Measurements from ENCODE around the gene ZNF132.
A peak's percentile ranks its signal among the peaks of the same experiment; 100 is the strongest.

The ZNF132 gene

GRCh38 chr19:58466760-58467589, 27.0 kb upstream of the ZNF132 start, which contains the start of gene ZNF324:
ZNF324 (plus strand) TSS chr19:58467080; CDS start chr19:58469186, 2,106 bp downstream.
- H3K4me3 ChIP-seq (ENCODE audit: low read length): peak within 1 kb of the TSS; percentile 73
- TF ChIP-seq CTCF (conservative IDR thresholded peaks at IDR 0.05; ENCODE audit: low read length): no peak
- peak; percentile 93 for DNase-seq (ENCODE audit: low read depth)

- no peak for TF ChIP-seq CTCF (conservative IDR thresholded peaks at IDR 0.05; ENCODE audit: low read length)
- no peak for DNase-seq (ENCODE audit: low read depth)
- H3K4me3 ChIP-seq (ENCODE audit: low read length): peak overlapping the region; percentile 73
Observed at GRCh38 chr19:58466089-58466759, 26.3 kb upstream of the ZNF132 start.

DNA sequence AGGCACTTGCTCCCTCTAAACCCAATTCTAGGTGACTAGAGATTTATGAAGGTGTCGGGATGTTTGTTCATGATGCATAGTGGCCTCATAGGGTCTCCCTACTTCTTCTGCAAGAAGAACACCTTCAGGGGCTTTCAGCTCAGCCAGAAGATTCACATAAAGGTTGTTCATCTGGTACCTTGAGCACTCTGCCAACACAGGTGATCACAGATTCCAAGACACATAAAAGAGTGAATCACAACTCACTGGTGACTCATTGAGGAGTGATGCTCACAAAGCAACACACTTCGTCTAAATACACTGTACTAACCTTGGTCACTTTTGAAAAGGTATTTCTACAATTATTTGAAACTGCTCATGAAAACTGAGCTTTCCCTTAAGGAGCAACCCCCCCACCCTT, 20.1 kb upstream of the ZNF132 start:
- DNase-seq (ENCODE audit: low read depth): no peak
- no peak overlapping the region for H3K4me3 ChIP-seq (ENCODE audit: low read length)
- TF ChIP-seq CTCF (conservative IDR thresholded peaks at IDR 0.05; ENCODE audit: low read length): no peak

DNA sequence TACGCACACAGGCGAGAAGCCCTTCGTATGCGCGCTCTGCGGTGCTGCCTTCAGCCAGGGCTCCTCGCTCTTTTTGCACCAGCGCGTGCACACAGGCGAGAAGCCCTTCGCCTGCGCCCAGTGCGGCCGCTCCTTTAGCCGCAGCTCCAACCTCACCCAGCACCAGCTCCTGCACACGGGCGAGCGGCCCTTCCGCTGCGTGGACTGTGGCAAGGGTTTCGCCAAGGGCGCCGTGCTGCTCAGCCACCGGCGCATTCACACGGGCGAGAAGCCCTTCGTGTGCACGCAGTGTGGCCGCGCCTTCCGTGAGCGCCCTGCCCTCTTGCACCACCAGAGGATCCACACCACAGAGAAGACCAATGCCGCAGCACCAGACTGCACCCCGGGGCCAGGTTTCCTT, 16.2 kb upstream of the ZNF132 start:
- H3K4me3 ChIP-seq (ENCODE audit: low read length): no peak overlapping the region
- no peak for DNase-seq (ENCODE audit: low read depth)
- TF ChIP-seq CTCF (conservative IDR thresholded peaks at IDR 0.05; ENCODE audit: low read length): no peak

GRCh38 chr19:58455306-58455705, 15.4 kb upstream of the ZNF132 start:
- no peak overlapping the region for H3K4me3 ChIP-seq (ENCODE audit: low read length)
- no peak for TF ChIP-seq CTCF (conservative IDR thresholded peaks at IDR 0.05; ENCODE audit: low read length)
- no peak for DNase-seq (ENCODE audit: low read depth)

- DNase-seq (ENCODE audit: low read depth): no peak
- no peak overlapping the region for H3K4me3 ChIP-seq (ENCODE audit: low read length)
- TF ChIP-seq CTCF (conservative IDR thresholded peaks at IDR 0.05; ENCODE audit: low read length): no peak
Observed at GRCh38 chr19:58453743-58454142, 13.8 kb upstream of the ZNF132 start.

Measured in AG10803 (cell line).